OCI-LY3 (cell line): ENCODE results near the gene RELT.

Experiments
- EZH2phosphoT487 ChIP-seq: fragments of 200-600 bp; shearing (Covaris generic); IDR thresholded peaks from 2 replicates; pipeline ENCODE4 v1.6.1; 2018; ENCODE audit warnings: antibody characterized with exemption, mixed run types, low read depth
- TF ChIP-seq, protein P1 (sequence below): fragments of 200-600, 300-600 bp; sonication (generic); IDR thresholded peaks from 2 replicates; pipeline ENCODE4 v1.5.1; 2014; ENCODE audit warnings: antibody characterized with exemption, low read length, low read depth

GRCh38 chr11:73359930-73360742 lies 16.1 kb upstream of the RELT start:
- TF ChIP-seq, protein P1, sequence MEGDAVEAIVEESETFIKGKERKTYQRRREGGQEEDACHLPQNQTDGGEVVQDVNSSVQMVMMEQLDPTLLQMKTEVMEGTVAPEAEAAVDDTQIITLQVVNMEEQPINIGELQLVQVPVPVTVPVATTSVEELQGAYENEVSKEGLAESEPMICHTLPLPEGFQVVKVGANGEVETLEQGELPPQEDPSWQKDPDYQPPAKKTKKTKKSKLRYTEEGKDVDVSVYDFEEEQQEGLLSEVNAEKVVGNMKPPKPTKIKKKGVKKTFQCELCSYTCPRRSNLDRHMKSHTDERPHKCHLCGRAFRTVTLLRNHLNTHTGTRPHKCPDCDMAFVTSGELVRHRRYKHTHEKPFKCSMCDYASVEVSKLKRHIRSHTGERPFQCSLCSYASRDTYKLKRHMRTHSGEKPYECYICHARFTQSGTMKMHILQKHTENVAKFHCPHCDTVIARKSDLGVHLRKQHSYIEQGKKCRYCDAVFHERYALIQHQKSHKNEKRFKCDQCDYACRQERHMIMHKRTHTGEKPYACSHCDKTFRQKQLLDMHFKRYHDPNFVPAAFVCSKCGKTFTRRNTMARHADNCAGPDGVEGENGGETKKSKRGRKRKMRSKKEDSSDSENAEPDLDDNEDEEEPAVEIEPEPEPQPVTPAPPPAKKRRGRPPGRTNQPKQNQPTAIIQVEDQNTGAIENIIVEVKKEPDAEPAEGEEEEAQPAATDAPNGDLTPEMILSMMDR = peak; percentile 54
- TF ChIP-seq EZH2phosphoT487 = no peak
